Measurements from ENCODE around the gene SRPRB. TPM values are rescaled to one million over a fixed set of nuclear protein-coding genes. Genes with fewer than 3 reads are reported as not detected.

The SRPRB gene
- total and polyA plus RNA-seq, 7 donors, result 4.2 to 33.3 (median 14.9) TPM

DNA sequence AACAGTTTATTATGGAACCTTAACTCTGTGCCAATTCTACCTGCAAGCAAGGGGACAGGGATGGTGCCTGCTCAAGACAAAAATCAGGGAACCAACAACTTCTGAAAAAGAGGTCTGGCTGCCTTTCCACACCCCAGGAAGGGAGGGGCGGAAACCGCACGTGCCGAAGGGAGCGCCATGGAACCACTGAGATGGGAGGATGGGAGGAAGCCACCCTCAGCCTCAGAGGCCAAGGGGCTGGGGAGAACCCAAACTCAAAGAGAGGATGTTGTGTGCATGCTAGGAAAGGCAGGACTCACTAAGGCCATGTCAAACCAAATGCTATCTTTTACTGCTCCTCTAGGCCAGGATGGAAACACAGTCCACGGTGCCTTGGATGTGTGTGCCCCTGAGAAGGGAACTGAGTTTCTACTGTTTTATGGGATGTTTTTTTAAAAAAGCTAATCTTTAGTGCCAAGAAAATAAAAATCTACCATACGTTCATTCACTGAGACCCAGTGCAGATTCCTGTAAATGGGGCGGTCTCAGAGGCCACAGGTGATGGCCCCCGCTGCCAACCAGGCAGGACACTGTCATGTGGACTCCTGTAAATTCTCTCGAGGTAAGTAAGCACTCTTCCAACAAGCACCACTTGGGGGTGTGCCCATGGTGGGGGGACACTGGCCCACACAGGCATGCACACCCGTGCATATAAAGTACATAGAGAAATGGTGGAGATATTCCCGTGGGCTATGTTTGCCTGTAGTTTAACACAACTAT lies 20.5 kb downstream of the SRPRB start:
- no peak overlapping the region for H3K4me3 ChIP-seq
- H3K9me3 ChIP-seq, result no peaks in the 10 kb centered on the region
- 87 to 90% methylated on average over 12 of the region's 12 CpGs for WGBS, 2 donors
- DNase-seq, result no peak
- TF ChIP-seq, protein P1, sequence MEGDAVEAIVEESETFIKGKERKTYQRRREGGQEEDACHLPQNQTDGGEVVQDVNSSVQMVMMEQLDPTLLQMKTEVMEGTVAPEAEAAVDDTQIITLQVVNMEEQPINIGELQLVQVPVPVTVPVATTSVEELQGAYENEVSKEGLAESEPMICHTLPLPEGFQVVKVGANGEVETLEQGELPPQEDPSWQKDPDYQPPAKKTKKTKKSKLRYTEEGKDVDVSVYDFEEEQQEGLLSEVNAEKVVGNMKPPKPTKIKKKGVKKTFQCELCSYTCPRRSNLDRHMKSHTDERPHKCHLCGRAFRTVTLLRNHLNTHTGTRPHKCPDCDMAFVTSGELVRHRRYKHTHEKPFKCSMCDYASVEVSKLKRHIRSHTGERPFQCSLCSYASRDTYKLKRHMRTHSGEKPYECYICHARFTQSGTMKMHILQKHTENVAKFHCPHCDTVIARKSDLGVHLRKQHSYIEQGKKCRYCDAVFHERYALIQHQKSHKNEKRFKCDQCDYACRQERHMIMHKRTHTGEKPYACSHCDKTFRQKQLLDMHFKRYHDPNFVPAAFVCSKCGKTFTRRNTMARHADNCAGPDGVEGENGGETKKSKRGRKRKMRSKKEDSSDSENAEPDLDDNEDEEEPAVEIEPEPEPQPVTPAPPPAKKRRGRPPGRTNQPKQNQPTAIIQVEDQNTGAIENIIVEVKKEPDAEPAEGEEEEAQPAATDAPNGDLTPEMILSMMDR (IDR thresholded peaks at IDR 0.05), result no peak
- TF ChIP-seq EP300 (IDR thresholded peaks at IDR 0.05) (no peak), POLR2A (IDR thresholded peaks at IDR 0.05) (no peak), POLR2AphosphoS5 (IDR thresholded peaks at IDR 0.05) (no peak)
- intact Hi-C loops (cut with DNase I), result no loop called here
- no peaks in the 10 kb centered on the region for H3K4me1 ChIP-seq
- no peaks in the 10 kb centered on the region for H3K27me3 ChIP-seq
- peaks cover 0 to 39% (median 1%) of the 10 kb centered on the region in 4 donors for H3K36me3 ChIP-seq
- H3K27ac ChIP-seq, result no peak overlapping the region

DNA sequence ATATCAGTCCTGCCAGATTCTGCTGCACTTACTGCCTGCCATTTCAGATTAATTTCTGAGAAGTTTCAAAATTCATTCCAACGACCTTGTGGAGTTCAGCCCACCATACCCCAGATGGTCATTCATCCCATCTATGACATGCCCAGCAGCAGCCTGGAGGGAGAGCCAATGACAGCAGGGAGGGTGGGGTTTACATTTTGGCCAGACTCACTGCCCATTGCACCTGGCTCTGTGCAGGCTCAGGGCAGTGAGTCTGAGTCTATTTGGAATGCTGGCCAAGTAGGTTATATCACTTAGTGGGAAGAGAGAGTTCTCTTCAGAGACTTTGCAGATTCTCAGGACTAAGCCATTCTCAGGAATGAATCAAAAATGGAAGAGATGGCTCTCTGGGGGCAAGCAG lies 21.5 kb downstream of the SRPRB start:
- Histone ChIP-seq H3K27ac (no peak overlapping the region), H3K4me3 (no peak overlapping the region), H3K9me3 (no peaks in the 10 kb centered on the region), H3K4me1 (no peaks in the 10 kb centered on the region), H3K36me3 (peaks cover 0 to 37% (median 0%) of the 10 kb centered on the region in 4 donors), H3K27me3 (no peaks in the 10 kb centered on the region)
- WGBS, 2 donors, result 44 to 76% methylated on average over 1 of the region's 1 CpG
- DNase-seq, result no peak
- intact Hi-C loops (cut with DNase I), result no loop called here
- TF ChIP-seq POLR2AphosphoS5 (IDR thresholded peaks at IDR 0.05) (no peak), POLR2A (IDR thresholded peaks at IDR 0.05) (no peak), EP300 (IDR thresholded peaks at IDR 0.05) (no peak)
- TF ChIP-seq, protein P1 (IDR thresholded peaks at IDR 0.05), result no peak

DNA sequence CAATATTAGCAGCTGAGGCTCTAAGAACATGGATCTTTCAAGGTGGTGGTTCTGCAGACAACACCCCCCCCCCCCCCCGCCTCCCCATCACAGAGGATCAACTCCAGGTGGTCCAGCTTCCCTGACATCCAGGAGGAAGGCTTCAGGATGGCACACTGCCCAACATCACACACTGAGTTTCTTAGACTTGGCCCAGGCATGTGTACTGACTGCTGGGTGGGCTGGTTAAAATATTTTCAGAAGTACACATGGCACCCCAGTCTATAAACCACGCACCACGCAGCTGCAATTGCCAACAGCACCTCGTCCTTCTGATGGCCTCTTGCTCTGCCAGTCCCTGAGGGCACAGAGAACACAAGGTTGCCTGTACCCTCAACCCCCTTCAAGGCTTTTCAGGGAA lies 22.1 kb downstream of the SRPRB start:
- DNase-seq, result no peak
- H3K9me3 ChIP-seq, result no peaks in the 10 kb centered on the region
- H3K36me3 ChIP-seq, result peaks cover 0 to 33% (median 0%) of the 10 kb centered on the region in 4 donors
- 81 to 89% methylated on average over 4 of the region's 4 CpGs for WGBS, 2 donors
- no peak overlapping the region for H3K4me3 ChIP-seq
- no peaks in the 10 kb centered on the region for H3K4me1 ChIP-seq
- TF ChIP-seq, protein P1 (IDR thresholded peaks at IDR 0.05), result no peak
- TF ChIP-seq POLR2A (IDR thresholded peaks at IDR 0.05), result no peak
- no peak for TF ChIP-seq EP300 (IDR thresholded peaks at IDR 0.05)
- H3K27me3 ChIP-seq, result no peaks in the 10 kb centered on the region
- intact Hi-C loops (cut with DNase I), result no loop called here
- H3K27ac ChIP-seq, result no peak overlapping the region

DNA sequence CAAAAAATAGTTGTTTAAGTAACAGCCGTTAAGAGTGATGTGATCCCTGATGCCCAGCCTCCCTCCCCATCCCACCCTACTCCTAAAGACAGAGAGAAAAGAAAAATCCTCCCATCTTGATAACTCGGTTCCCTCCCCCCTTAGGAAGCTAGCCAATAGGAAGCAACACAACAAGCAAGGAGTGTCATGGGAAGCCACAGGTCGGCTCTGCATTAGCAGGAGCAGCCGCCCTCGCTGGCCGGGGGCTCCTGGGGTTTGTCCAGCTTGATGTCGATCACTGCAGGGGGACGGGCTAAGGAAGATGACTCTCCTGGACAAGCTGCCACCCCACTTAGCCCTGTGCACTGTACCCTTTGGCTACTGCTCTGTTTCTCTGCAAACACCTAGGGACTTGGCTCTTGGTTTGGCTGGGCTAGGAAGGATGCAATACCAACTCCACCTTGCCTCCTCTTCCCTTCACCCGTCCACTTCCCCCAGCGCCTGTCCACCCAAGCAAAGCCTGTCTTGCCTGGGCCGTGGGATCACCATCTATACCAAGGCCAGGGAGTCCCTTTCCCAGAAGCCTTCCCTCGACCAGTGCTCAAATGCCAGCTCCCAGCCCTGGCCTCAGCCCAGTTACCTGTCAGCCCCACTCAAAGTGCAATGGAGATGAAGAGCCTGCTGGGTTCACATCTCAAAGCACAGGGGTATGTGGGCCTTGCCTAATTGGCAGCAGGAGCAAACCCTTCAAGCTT lies 23.1 kb downstream of the SRPRB start:
- no peak for DNase-seq
- no peak overlapping the region for H3K27ac ChIP-seq
- no peaks in the 10 kb centered on the region for H3K27me3 ChIP-seq
- intact Hi-C loops (cut with DNase I), result no loop called here
- H3K9me3 ChIP-seq, result no peaks in the 10 kb centered on the region
- TF ChIP-seq POLR2A (IDR thresholded peaks at IDR 0.05) (no peak), POLR2AphosphoS5 (IDR thresholded peaks at IDR 0.05) (no peak), EP300 (IDR thresholded peaks at IDR 0.05) (no peak)
- TF ChIP-seq, protein P1 (IDR thresholded peaks at IDR 0.05), result no peak
- 73 to 83% methylated on average over 12 of the region's 12 CpGs for WGBS, 2 donors
- H3K4me3 ChIP-seq, result no peak overlapping the region
- no peaks in the 10 kb centered on the region for H3K4me1 ChIP-seq
- peaks cover 0 to 24% (median 0%) of the 10 kb centered on the region in 4 donors for H3K36me3 ChIP-seq
